ENCODE measurements around the gene JUN. TPM values are rescaled to one million over a fixed set of nuclear protein-coding genes. Genes with fewer than 3 reads are reported as not detected.

Gene JUN
- total and polyA plus RNA-seq, 2 of the 13 experiments (the other 11 are each of a cell fraction or from before 2014, with no cell fraction given): 18.2 to 22.3 TPM

DNA sequence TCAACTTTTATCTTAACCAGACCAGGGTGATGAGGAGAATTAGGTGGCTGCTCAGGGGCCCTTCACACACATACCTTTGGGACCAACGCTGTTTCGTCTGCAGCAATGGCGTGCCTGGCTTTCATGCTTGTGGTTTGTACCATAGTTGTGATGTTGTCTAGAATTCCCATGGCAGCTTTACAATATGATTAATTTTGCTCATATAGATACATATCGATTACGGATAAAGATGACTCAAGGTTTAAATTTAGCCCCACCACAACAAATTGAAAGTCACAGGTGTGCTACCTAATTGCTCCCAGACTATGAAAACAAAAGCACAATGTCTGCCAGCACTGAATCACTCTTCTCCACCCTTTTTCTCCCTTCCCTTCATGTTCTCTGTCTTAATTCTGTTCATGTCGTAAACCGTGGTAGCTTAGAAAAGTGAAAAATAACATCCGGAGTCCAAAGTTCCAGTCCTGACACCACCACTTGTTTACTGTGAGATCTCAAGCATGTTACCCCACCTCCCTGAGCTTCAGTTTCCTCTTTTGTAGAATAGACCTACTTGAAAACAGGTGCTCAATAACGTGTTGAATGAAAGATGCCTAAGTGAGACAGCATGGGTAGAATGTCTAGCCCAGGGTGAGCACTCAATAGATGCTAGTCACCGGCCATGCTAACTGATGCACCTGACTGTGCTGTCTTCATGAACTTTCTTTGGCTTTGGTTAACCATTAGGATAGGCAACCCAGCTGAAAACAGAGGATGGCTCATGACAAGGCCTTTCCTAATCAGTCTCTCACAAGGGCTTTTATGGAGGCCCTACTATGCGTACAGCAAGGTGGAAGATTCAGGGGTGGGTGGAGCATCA lies 22.1 kb upstream of the JUN start (continued):
- TF ChIP-seq ZNF484 (CRISPR knock-in tag; IDR thresholded peaks at IDR 0.05; ENCODE audit: borderline replicate concordance, low read depth): no peak
- no peak for TF ChIP-seq ZBTB20 (CRISPR knock-in tag; IDR thresholded peaks at IDR 0.05; ENCODE audit: borderline replicate concordance, low read depth)
- TF ChIP-seq, protein P1, sequence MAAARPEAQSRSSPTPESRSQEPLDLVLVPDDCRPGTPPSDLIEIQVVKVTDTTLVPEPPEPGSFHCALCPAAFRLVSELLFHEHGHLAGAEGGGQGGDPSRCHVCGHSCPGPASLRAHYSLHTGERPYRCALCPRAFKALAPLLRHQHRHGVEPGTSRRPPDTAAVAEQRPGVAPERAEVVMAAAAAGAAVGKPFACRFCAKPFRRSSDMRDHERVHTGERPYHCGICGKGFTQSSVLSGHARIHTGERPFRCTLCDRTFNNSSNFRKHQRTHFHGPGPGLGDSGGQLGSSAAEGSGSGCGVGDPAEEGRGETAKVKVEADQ (CRISPR knock-in tag; IDR thresholded peaks at IDR 0.05; ENCODE audit: borderline replicate concordance): no peak
- TF ChIP-seq HOXA3 (CRISPR knock-in tag; IDR thresholded peaks at IDR 0.05): no peak
- no peak for TF ChIP-seq HDAC6 (IDR thresholded peaks at IDR 0.05; ENCODE audit: low read depth, low read length)
- TF ChIP-seq ZSCAN29 (CRISPR knock-in tag; conservative IDR thresholded peaks at IDR 0.05): no peak
- no peak for TF ChIP-seq SOX6 (IDR thresholded peaks at IDR 0.05)
- peak; percentile 40; the same call in 1 of the 2 replicates for TF ChIP-seq SOX6 (CRISPR knock-in tag; IDR thresholded peaks at IDR 0.05)
- no peak for TF ChIP-seq PITX1 (CRISPR knock-in tag; IDR thresholded peaks at IDR 0.05)

DNA sequence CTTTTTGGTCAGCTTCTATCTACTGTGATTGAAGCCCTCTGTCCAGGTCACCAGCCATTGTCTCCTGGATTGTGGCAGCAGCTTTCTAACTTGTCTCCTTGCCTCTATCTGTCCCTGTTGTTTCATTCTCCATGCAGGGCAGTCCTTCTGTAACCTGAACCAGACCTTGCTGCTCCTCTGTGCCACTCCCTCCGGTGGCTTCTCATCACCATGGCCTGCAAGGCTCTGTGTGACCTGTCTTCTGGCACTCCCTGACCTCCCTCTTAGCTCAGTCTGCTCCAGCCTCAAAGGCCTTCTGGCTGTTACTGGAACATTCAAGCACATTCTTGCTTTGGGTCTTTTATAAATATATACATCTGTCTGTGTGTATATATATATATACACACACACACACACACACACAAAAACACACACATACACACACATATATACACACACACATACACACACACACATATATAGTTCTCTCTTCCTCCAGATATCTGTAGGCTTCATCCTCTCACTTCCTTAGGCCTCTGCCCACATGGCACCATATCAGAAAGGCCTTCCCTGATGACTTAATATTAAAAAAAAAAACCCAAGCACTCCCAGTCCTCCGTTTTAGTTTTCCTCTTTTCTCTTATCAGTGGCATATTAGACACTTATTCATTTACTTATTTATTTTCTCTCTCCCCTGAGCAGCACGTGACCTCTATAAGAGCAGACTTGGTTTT lies 21.2 kb upstream of the JUN start:
- Histone ChIP-seq H2AFZ (ENCODE audit: low read length) (no peak overlapping the region), H3K4me3 (replicated peaks in 1 of 3; ENCODE audit: insufficient read depth in 1 of 3, low read depth in 2 of 3, low read length in 3 of 3) (no peak overlapping the region), H3K4me2 (ENCODE audit: low read depth, low read length) (no peak overlapping the region), H3K79me2 (ENCODE audit: insufficient read depth, low read length) (no peaks in the 10 kb centered on the region), H3K27me3 (ENCODE audit: control insufficient read depth in 1 of 2, insufficient read depth in 2 of 2, low read length in 2 of 2) (no peaks in the 10 kb centered on the region), H3K9me3 (ENCODE audit: low read length) (no peaks in the 10 kb centered on the region), H3K4me1 (ENCODE audit: insufficient read depth, low read length) (peaks cover 61% of the 10 kb centered on the region), H3K36me3 (replicated peaks in 1 of 2; ENCODE audit: control insufficient read depth in 1 of 2, insufficient read depth in 2 of 2, low read length in 2 of 2) (no peaks in the 10 kb centered on the region), H3K9ac (ENCODE audit: insufficient read depth, low read depth, low read length) (no peak overlapping the region), H3K27ac (ENCODE audit: extremely low read length, insufficient read depth, low read length) (no peak overlapping the region), H4K20me1 (ENCODE audit: insufficient read depth, low read length) (no peaks in the 10 kb centered on the region)
- intact Hi-C loops (cut with micrococcal nuclease; ENCODE audit: unreplicated experiment) (no loop called here), in situ Hi-C loops (cut with HindIII; ENCODE audit: extremely low pct_ligation_motif_present, low pct_unique_long_range_greater_than_20kb) (no loop called here)
- FAIRE-seq (no peak), DNase-seq (ENCODE audit: low spot score) (no peak), ATAC-seq (peak; percentile 64; the same call in 2 of the 3 replicates)
- TF ChIP-seq, protein P2, sequence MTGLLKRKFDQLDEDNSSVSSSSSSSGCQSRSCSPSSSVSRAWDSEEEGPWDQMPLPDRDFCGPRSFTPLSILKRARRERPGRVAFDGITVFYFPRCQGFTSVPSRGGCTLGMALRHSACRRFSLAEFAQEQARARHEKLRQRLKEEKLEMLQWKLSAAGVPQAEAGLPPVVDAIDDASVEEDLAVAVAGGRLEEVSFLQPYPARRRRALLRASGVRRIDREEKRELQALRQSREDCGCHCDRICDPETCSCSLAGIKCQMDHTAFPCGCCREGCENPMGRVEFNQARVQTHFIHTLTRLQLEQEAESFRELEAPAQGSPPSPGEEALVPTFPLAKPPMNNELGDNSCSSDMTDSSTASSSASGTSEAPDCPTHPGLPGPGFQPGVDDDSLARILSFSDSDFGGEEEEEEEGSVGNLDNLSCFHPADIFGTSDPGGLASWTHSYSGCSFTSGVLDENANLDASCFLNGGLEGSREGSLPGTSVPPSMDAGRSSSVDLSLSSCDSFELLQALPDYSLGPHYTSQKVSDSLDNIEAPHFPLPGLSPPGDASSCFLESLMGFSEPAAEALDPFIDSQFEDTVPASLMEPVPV (CRISPR knock-in tag; IDR thresholded peaks at IDR 0.05): no peak
- TF ChIP-seq TFDP1 (CRISPR knock-in tag; IDR thresholded peaks at IDR 0.05; ENCODE audit: borderline replicate concordance): no peak
- no peak for TF ChIP-seq ATF2 (CRISPR knock-in tag; IDR thresholded peaks at IDR 0.05)
- BruUV-seq (replicated peaks): no TSS peak
- POLR2A ChIA-PET: no interaction called here
- 29% methylated on average over 3 of the region's 3 CpGs for WGBS (ENCODE audit: low lambda C conversion rate)
- CTCF ChIA-PET (ENCODE audit: low intra/inter-chr PET ratio, low total read pairs): no interaction called here

Data from HepG2 (cell line).